K562 (cell line): ENCODE results near the gene NPDC1. TPM values are rescaled to one million over a fixed set of nuclear protein-coding genes. Genes with fewer than 3 reads are reported as not detected.

Source experiments
- GMEB1 ChIP-seq: fragments of 250-450 bp; sonication (Bioruptor Pico); IDR thresholded peaks from 2 replicates; pipeline ENCODE4 v1.4.0; 2020; ENCODE audit warnings: mild to moderate bottlenecking
- IRF1 ChIP-seq: sonication (generic); formaldehyde crosslinking; IDR thresholded peaks from 2 replicates; pipeline ENCODE4 v1.8.0; 2022; ENCODE audit warnings: missing genetic modification reagents, mild to moderate bottlenecking, borderline replicate concordance
- MYNN ChIP-seq, 2 experiments: sonication (generic); formaldehyde crosslinking in 1 of 2; IDR thresholded peaks; 2 replicates each; pipeline versions ENCODE4 v1.5.0 to v1.6.1; 2016 to 2020; ENCODE audit warnings: antibody characterized with exemption in 1 of 2, missing genetic modification reagents in 1 of 2
- NUFIP1 ChIP-seq: fragments of 450-650 bp; IDR thresholded peaks from 2 replicates; pipeline ENCODE4 v1.6.1; 2018; ENCODE audit not compliant: partially characterized antibody
- POLR2B ChIP-seq: fragments of 450-650 bp; IDR thresholded peaks from 2 replicates; pipeline ENCODE4 v1.6.1; 2018; ENCODE audit warnings: low read depth; ENCODE audit not compliant: partially characterized antibody
- PRPF4 ChIP-seq: fragments of 200-400 bp; formaldehyde crosslinking; IDR thresholded peaks from one replicate; pipeline ENCODE4 v1.6.1; 2017; ENCODE audit warnings: low read length, low read depth, mild to moderate bottlenecking; ENCODE audit not compliant: insufficient read depth, poor library complexity, severe bottlenecking
- TCF7L2 ChIP-seq: fragments of 150-350 bp; IDR thresholded peaks from 2 replicates; pipeline ENCODE4 v1.6.1; 2016; ENCODE audit warnings: low read depth, mild to moderate bottlenecking, low read length, moderate library complexity
- U2AF2 ChIP-seq: fragments of 200-400 bp; formaldehyde crosslinking; optimal IDR thresholded peaks from 2 replicates; pipeline ENCODE3; 2017; ENCODE audit warnings: low read depth, mild to moderate bottlenecking, low read length
- polyA plus RNA-seq, 8 experiments: library from polyadenylated mRNA; depleted of rRNA in 4 of 8; stranded (reverse) in 5 of 8; unstranded in 3 of 8; fragments of >200 nt; fragmentation: Nextera tagmentation in 2 of 8; fragmentation: Illumina TruSeq in 1 of 8; extraction: Ambion mirVana in 2 of 8; extraction: Trizol in 1 of 8; gene quantifications; 2 replicates each; pipeline versions ENCODE4 v1.2.1 to v1.2.3, GENCODE V29; 2011 to 2014; ENCODE audit warnings: inconsistent platforms in 1 of 8, missing spikeins in 1 of 8
- total RNA-seq, 7 experiments: library from RNA; depleted of rRNA in 6 of 7; stranded (reverse); fragments of >200 nt in 6 of 7; fragmentation: Illumina TruSeq in 2 of 7; extraction: Trizol in 2 of 7; gene quantifications; 2 replicates each; pipeline versions ENCODE4 v1.2.1 to v1.2.3, GENCODE V29; 2011 to 2021; ENCODE audit warnings: low replicate concordance in 1 of 7

The NPDC1 gene
- total and polyA plus RNA-seq, 9 of the 15 experiments (the other 6 are each of a cell fraction or from before 2014, with no cell fraction given): 0.06 to 2.1 (median 0.53) TPM; not detected in 3

GRCh38 chr9:137049544-137050449, 3.8 kb upstream of the NPDC1 start (continued):
- no peak for TF ChIP-seq GMEB1 (CRISPR knock-in tag)
- no peak for TF ChIP-seq TCF7L2
- TF ChIP-seq NUFIP1: no peak
- TF ChIP-seq POLR2B: no peak
- no peak for TF ChIP-seq U2AF2
- TF ChIP-seq PRPF4: no peak
- TF ChIP-seq IRF1 (CRISPR knock-in tag): no peak
- TF ChIP-seq MYNN (IDR thresholded peaks at IDR 0.05): 0 out of 2 replicates have a peak, but pooled peaks have one; percentile 29
- TF ChIP-seq MYNN (CRISPR knock-in tag; IDR thresholded peaks at IDR 0.05): no peak
- TF ChIP-seq, all 486 proteins: peak for 21
